ENCODE measurements around the gene TRIM2.
"Not testable (repeated sequence)": the region's sequence is repeated elsewhere in the genome, so short reads cannot be mapped to it uniquely, and the experiment has no call there.

The TRIM2 gene

GRCh38 chr4:153197301-153197700 lies 6.9 kb upstream of the TRIM2 start:
- no peak for DNase-seq (ENCODE audit: low read depth, low spot score)
- POLR2A ChIA-PET: no interaction called here
- H3K4me3 ChIP-seq (ENCODE audit: low read depth, low read length): no peak overlapping the region
- CTCF ChIA-PET: interaction anchor here (1.1 to 2.6 kb wide), 3 partner anchors 8 to 11 kb away, joined by 3 to 9 read pairs (median 6); partner anchors contain the start of gene TRIM2
- no peak for TF ChIP-seq CTCF (IDR thresholded peaks at IDR 0.05; ENCODE audit: insufficient read depth, low read length, missing control alignments)

GRCh38 chr4:153198719-153199118 lies 5.5 kb upstream of the TRIM2 start:
- no peak overlapping the region for H3K4me3 ChIP-seq (ENCODE audit: low read depth, low read length)
- TF ChIP-seq CTCF (IDR thresholded peaks at IDR 0.05; ENCODE audit: insufficient read depth, low read length, missing control alignments): no peak
- ChIA-PET POLR2A (no interaction called here), CTCF (interaction anchor here (1.1 to 1.6 kb wide), 2 partner anchors 9 to 14 kb away, joined by 3 to 6 read pairs; no protein-coding TSS in a partner anchor)
- no peak for DNase-seq (ENCODE audit: low read depth, low spot score)

- CTCF ChIA-PET: interaction anchor here (0.6 to 3.1 kb wide), 7 partner anchors 7 to 370 kb away, joined by 3 to 12 read pairs (median 4); no protein-coding TSS in a partner anchor
- DNase-seq (ENCODE audit: low read depth, low spot score); H3K4me3 ChIP-seq (ENCODE audit: low read depth, low read length); POLR2A ChIA-PET: not testable (repeated sequence)
Measured at GRCh38 chr4:153203746-153204145, 497 bp upstream of the TRIM2 start.

GRCh38 chr4:153204728-153205648 lies 745 bp downstream of the TRIM2 start:
- no peak for DNase-seq (ENCODE audit: low read depth, low spot score)
- POLR2A ChIA-PET: no interaction called here
- no peak for TF ChIP-seq CTCF (IDR thresholded peaks at IDR 0.05; ENCODE audit: insufficient read depth, low read length, missing control alignments)
- CTCF ChIA-PET: interaction anchor here (1.2 to 3.1 kb wide), 7 partner anchors 9 to 118 kb away, joined by 3 to 12 read pairs (median 4); no protein-coding TSS in a partner anchor
- no peak overlapping the region; the same call in none of the 2 replicates for H3K4me3 ChIP-seq (ENCODE audit: low read depth, low read length)

GRCh38 chr4:153205757-153206156 lies 1.5 kb downstream of the TRIM2 start:
- POLR2A ChIA-PET: no interaction called here
- no peak for DNase-seq (ENCODE audit: low read depth, low spot score)
- no peak for TF ChIP-seq CTCF (IDR thresholded peaks at IDR 0.05; ENCODE audit: insufficient read depth, low read length, missing control alignments)
- H3K4me3 ChIP-seq (ENCODE audit: low read depth, low read length): no peak overlapping the region
- CTCF ChIA-PET: interaction anchor here (1.2 to 3.1 kb wide), 4 partner anchors 8 to 117 kb away, joined by 3 to 12 read pairs (median 10); no protein-coding TSS in a partner anchor

GRCh38 chr4:153206534-153206933 lies 2.3 kb downstream of the TRIM2 start:
- no peak for DNase-seq (ENCODE audit: low read depth, low spot score)
- TF ChIP-seq CTCF (IDR thresholded peaks at IDR 0.05; ENCODE audit: insufficient read depth, low read length, missing control alignments): no peak
- CTCF ChIA-PET: interaction anchor here (0.8 to 3.1 kb wide), 9 partner anchors 8 to 116 kb away, joined by 3 to 12 read pairs (median 6); no protein-coding TSS in a partner anchor
- POLR2A ChIA-PET: no interaction called here
- no peak overlapping the region for H3K4me3 ChIP-seq (ENCODE audit: low read depth, low read length)

All from AG04449 (cell line).